KMS-11 (cell line): Measurements from ENCODE around the gene CISD3.

Experiments used
- H2AFZ ChIP-seq: fragments of 200-600 bp; sonication (generic); 2 replicates; pipeline ENCODE4 v1.6.1; 2016; ENCODE audit warnings: antibody characterized with exemption, mixed run types, low read depth
- H3K27ac ChIP-seq: fragments of 200-600 bp; sonication (generic); 2 replicates; pipeline ENCODE4 v1.6.1; 2016; ENCODE audit warnings: mild to moderate bottlenecking, mixed run types
- H3K27me3 ChIP-seq: fragments of 200-600 bp; sonication (generic); 2 replicates; pipeline ENCODE4 v1.6.1; 2017; ENCODE audit warnings: mild to moderate bottlenecking, low read depth, mixed run types, moderate library complexity; ENCODE audit not compliant: insufficient read depth
- H3K36me3 ChIP-seq: fragments of 200-600 bp; sonication (generic); 2 replicates; pipeline ENCODE4 v1.6.1; 2017; ENCODE audit warnings: mild to moderate bottlenecking, mixed run types; ENCODE audit not compliant: insufficient read depth
- H3K4me1 ChIP-seq: fragments of 200-600 bp; sonication (generic); 2 replicates; pipeline ENCODE4 v1.6.1; 2016; ENCODE audit warnings: mild to moderate bottlenecking, low read depth, mixed run types; ENCODE audit not compliant: poor library complexity, severe bottlenecking
- H3K4me2 ChIP-seq: fragments of 200-600 bp; sonication (generic); 2 replicates; pipeline ENCODE4 v1.7.0; 2016; ENCODE audit warnings: mild to moderate bottlenecking, mixed run types
- H3K4me3 ChIP-seq: fragments of 200-600 bp; sonication (generic); IDR thresholded peaks from 2 replicates; pipeline ENCODE4 v1.6.1; 2017; ENCODE audit warnings: low read depth, low read length, mixed read lengths; ENCODE audit not compliant: insufficient read depth
- H3K79me2 ChIP-seq: fragments of 200-600 bp; sonication (generic); 2 replicates; pipeline ENCODE4 v1.6.1; 2016; ENCODE audit warnings: low read depth, mixed run types; ENCODE audit not compliant: insufficient read depth
- H3K9ac ChIP-seq: fragments of 200-600 bp; sonication (generic); 2 replicates; pipeline ENCODE4 v1.6.1; 2016; ENCODE audit warnings: mild to moderate bottlenecking, mixed run types
- H4K20me1 ChIP-seq: fragments of 200-600 bp; sonication (generic); 2 replicates; pipeline ENCODE4 v1.6.1; 2016; ENCODE audit warnings: mild to moderate bottlenecking, mixed run types; ENCODE audit not compliant: insufficient read depth
- TF ChIP-seq, protein P1 (sequence below): fragments of 200-600 bp; sonication (generic); conservative IDR thresholded peaks from 2 replicates; pipeline ENCODE4 v1.6.1; 2017; ENCODE audit warnings: low read depth, mild to moderate bottlenecking, antibody characterized with exemption, low read length, moderate library complexity, mixed read lengths

Gene CISD3

GRCh38 chr17:38719289-38719942 is 10.7 kb upstream of the CISD3 start:
- TF ChIP-seq, protein P1, sequence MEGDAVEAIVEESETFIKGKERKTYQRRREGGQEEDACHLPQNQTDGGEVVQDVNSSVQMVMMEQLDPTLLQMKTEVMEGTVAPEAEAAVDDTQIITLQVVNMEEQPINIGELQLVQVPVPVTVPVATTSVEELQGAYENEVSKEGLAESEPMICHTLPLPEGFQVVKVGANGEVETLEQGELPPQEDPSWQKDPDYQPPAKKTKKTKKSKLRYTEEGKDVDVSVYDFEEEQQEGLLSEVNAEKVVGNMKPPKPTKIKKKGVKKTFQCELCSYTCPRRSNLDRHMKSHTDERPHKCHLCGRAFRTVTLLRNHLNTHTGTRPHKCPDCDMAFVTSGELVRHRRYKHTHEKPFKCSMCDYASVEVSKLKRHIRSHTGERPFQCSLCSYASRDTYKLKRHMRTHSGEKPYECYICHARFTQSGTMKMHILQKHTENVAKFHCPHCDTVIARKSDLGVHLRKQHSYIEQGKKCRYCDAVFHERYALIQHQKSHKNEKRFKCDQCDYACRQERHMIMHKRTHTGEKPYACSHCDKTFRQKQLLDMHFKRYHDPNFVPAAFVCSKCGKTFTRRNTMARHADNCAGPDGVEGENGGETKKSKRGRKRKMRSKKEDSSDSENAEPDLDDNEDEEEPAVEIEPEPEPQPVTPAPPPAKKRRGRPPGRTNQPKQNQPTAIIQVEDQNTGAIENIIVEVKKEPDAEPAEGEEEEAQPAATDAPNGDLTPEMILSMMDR: no peak
- Histone ChIP-seq H3K4me1 (no peaks in the 10 kb centered on the region), H4K20me1 (no peaks in the 10 kb centered on the region), H3K27ac (no peak overlapping the region), H3K36me3 (no peaks in the 10 kb centered on the region), H3K4me3 (no peak overlapping the region), H3K4me2 (no peak overlapping the region), H3K9ac (no peak overlapping the region), H2AFZ (no peak overlapping the region), H3K27me3 (no peaks in the 10 kb centered on the region), H3K79me2 (no peaks in the 10 kb centered on the region)

GRCh38 chr17:38719943-38720641 is 10.0 kb upstream of the CISD3 start:
- H4K20me1 ChIP-seq: no peaks in the 10 kb centered on the region
- no peak overlapping the region for H3K27ac ChIP-seq
- H3K4me2 ChIP-seq: no peak overlapping the region
- no peak overlapping the region for H2AFZ ChIP-seq
- H3K36me3 ChIP-seq: no peaks in the 10 kb centered on the region
- no peak overlapping the region for H3K9ac ChIP-seq
- no peak overlapping the region for H3K4me3 ChIP-seq
- no peaks in the 10 kb centered on the region for H3K79me2 ChIP-seq
- no peaks in the 10 kb centered on the region for H3K4me1 ChIP-seq
- H3K27me3 ChIP-seq: no peaks in the 10 kb centered on the region
- TF ChIP-seq, protein P1: no peak

DNA sequence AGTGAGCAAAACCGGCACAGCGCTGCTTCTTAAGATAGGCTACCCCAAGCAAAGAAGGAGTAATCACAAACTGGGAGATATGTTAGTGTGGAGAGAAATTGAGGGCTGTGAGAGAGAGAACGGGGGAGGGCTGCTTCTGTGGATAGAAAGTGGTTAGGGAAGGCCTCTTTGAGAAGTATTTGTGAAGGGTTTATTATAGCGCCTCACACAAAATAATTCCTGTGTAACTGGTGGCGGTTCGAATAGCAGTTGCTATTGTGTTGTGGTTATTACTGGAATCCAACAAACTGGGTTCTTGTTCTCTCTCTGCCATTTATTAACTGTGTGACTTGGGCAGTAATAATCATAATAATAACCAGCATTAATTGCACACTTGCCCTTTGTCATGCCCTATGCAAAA is 9.2 kb upstream of the CISD3 start:
- Histone ChIP-seq H2AFZ (no peak overlapping the region), H3K36me3 (no peaks in the 10 kb centered on the region), H3K4me1 (no peaks in the 10 kb centered on the region), H3K27ac (no peak overlapping the region), H3K9ac (no peak overlapping the region), H4K20me1 (no peaks in the 10 kb centered on the region), H3K4me3 (no peak overlapping the region), H3K27me3 (no peaks in the 10 kb centered on the region), H3K4me2 (no peak overlapping the region), H3K79me2 (no peaks in the 10 kb centered on the region)
- TF ChIP-seq, protein P1: no peak

DNA sequence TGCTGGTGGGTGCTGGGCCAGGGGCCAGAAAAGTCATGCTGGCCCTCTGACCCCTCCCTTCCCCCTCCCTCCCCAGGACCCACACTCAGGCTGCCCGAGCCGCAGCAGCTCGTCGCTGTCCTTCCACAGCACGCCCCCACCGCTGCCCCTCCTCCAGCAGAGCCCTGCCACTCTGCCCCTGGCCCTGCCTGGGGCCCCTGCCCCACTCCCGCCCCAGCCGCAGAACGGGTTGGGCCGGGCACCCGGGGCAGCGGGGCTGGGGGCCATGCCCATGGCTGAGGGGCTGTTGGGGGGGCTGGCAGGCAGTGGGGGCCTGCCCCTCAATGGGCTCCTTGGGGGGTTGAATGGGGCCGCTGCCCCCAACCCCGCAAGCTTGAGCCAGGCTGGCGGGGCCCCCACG is 8.3 kb upstream of the CISD3 start:
- Histone ChIP-seq H4K20me1 (no peaks in the 10 kb centered on the region), H3K79me2 (no peaks in the 10 kb centered on the region), H2AFZ (no peak overlapping the region), H3K36me3 (no peaks in the 10 kb centered on the region), H3K4me3 (no peak overlapping the region), H3K9ac (no peak overlapping the region), H3K4me1 (no peaks in the 10 kb centered on the region), H3K27me3 (no peaks in the 10 kb centered on the region), H3K4me2 (no peak overlapping the region), H3K27ac (no peak overlapping the region)
- TF ChIP-seq, protein P1: no peak
